ENCODE data around the gene RNF13. TPM values are rescaled to one million over a fixed set of nuclear protein-coding genes. Genes with fewer than 3 reads are reported as not detected.

The RNF13 gene
- total RNA-seq, 1 experiment from 2014 or later: 36.5 TPM

- Mint-ChIP-seq H3K4me1 (ENCODE audit: insufficient read depth, unreplicated experiment) (peaks cover 7% of the 10 kb centered on the region), H3K27me3 (ENCODE audit: insufficient read depth, unreplicated experiment) (no peaks in the 10 kb centered on the region), H3K9me3 (ENCODE audit: unreplicated experiment) (no peaks in the 10 kb centered on the region), H3K4me3 (ENCODE audit: unreplicated experiment) (no peak overlapping the region), H3K36me3 (ENCODE audit: insufficient read depth, unreplicated experiment) (peaks cover 61% of the 10 kb centered on the region), H3K27ac (ENCODE audit: low read depth, unreplicated experiment) (no peak overlapping the region)
- ChIA-PET POLR2A (interaction anchor here (1.6 kb wide), 1 partner anchor 10 kb away, joined by 3 read pairs; no protein-coding TSS in a partner anchor), CTCF (no interaction called here)
- no TSS peak for BruUV-seq (replicated peaks)
- intact Hi-C loops (cut with micrococcal nuclease): no loop called here
- DNase-seq (ENCODE audit: unreplicated experiment): no peak
- no peak for TF ChIP-seq CTCF (IDR thresholded peaks at IDR 0.05; ENCODE audit: unreplicated experiment)
Observed at GRCh38 chr3:149850787-149851584, 38.0 kb downstream of the RNF13 start.

GRCh38 chr3:149858911-149859310 lies 45.9 kb downstream of the RNF13 start:
- H3K27ac Mint-ChIP-seq (ENCODE audit: low read depth, unreplicated experiment): no peak overlapping the region
- H3K4me1 Mint-ChIP-seq (ENCODE audit: insufficient read depth, unreplicated experiment): no peaks in the 10 kb centered on the region
- no TSS peak for BruUV-seq (replicated peaks)
- no peak overlapping the region for H3K4me3 Mint-ChIP-seq (ENCODE audit: unreplicated experiment)
- no peaks in the 10 kb centered on the region for H3K9me3 Mint-ChIP-seq (ENCODE audit: unreplicated experiment)
- ChIA-PET POLR2A (no interaction called here), CTCF (no interaction called here)
- intact Hi-C loops (cut with micrococcal nuclease): no loop called here
- H3K36me3 Mint-ChIP-seq (ENCODE audit: insufficient read depth, unreplicated experiment): peaks cover 38% of the 10 kb centered on the region
- TF ChIP-seq CTCF (IDR thresholded peaks at IDR 0.05; ENCODE audit: unreplicated experiment): no peak
- no peak for DNase-seq (ENCODE audit: unreplicated experiment)
- no peaks in the 10 kb centered on the region for H3K27me3 Mint-ChIP-seq (ENCODE audit: insufficient read depth, unreplicated experiment)

GRCh38 chr3:149860881-149861280 lies 47.9 kb downstream of the RNF13 start:
- no peaks in the 10 kb centered on the region for H3K9me3 Mint-ChIP-seq (ENCODE audit: unreplicated experiment)
- CTCF ChIA-PET: interaction anchor here (0.7 kb wide), 1 partner anchor 8 kb away, joined by 5 read pairs; no protein-coding TSS in a partner anchor

GRCh38 chr3:149867563-149867962 lies 54.5 kb downstream of the RNF13 start:
- intact Hi-C loops (cut with micrococcal nuclease): no loop called here
- ChIA-PET CTCF (no interaction called here), POLR2A (no interaction called here)
- no peak for DNase-seq (ENCODE audit: unreplicated experiment)
- no peak overlapping the region for H3K27ac Mint-ChIP-seq (ENCODE audit: low read depth, unreplicated experiment)
- peaks cover 16% of the 10 kb centered on the region for H3K9me3 Mint-ChIP-seq (ENCODE audit: unreplicated experiment)
- H3K4me3 Mint-ChIP-seq (ENCODE audit: unreplicated experiment): no peak overlapping the region
- no peaks in the 10 kb centered on the region for H3K4me1 Mint-ChIP-seq (ENCODE audit: insufficient read depth, unreplicated experiment)
- H3K36me3 Mint-ChIP-seq (ENCODE audit: insufficient read depth, unreplicated experiment): peaks cover 22% of the 10 kb centered on the region
- no peak for TF ChIP-seq CTCF (IDR thresholded peaks at IDR 0.05; ENCODE audit: unreplicated experiment)
- BruUV-seq (replicated peaks): no TSS peak
- no peaks in the 10 kb centered on the region for H3K27me3 Mint-ChIP-seq (ENCODE audit: insufficient read depth, unreplicated experiment)

More at GRCh38 chr3:149860881-149861280, 47.9 kb downstream of the RNF13 start:
- H3K36me3 Mint-ChIP-seq (ENCODE audit: insufficient read depth, unreplicated experiment): peaks cover 21% of the 10 kb centered on the region
- no peaks in the 10 kb centered on the region for H3K4me1 Mint-ChIP-seq (ENCODE audit: insufficient read depth, unreplicated experiment)
- no peak overlapping the region for H3K4me3 Mint-ChIP-seq (ENCODE audit: unreplicated experiment)
- no peak for DNase-seq (ENCODE audit: unreplicated experiment)
- POLR2A ChIA-PET: no interaction called here
- no peak for TF ChIP-seq CTCF (IDR thresholded peaks at IDR 0.05; ENCODE audit: unreplicated experiment)
- no peaks in the 10 kb centered on the region for H3K27me3 Mint-ChIP-seq (ENCODE audit: insufficient read depth, unreplicated experiment)
- intact Hi-C loops (cut with micrococcal nuclease): no loop called here
- H3K27ac Mint-ChIP-seq (ENCODE audit: low read depth, unreplicated experiment): no peak overlapping the region
- no TSS peak for BruUV-seq (replicated peaks)

Data from MCF 10A (cell line).